GM21423 (cell line): ENCODE results near the gene ENOX1.

Source experiments
- ATAC-seq: cut with Tn5 transposase; IDR thresholded peaks from one replicate; pipeline ENCODE4 v1.9.1; 2021; ENCODE audit warnings: mild to moderate bottlenecking, moderate library complexity; ENCODE audit not compliant: unreplicated experiment

Gene ENOX1

GRCh38 chr13:43329702-43330101, 457.1 kb downstream of the ENOX1 start:
- no peak for ATAC-seq

GRCh38 chr13:43328907-43329306, 457.9 kb downstream of the ENOX1 start:
- no peak for ATAC-seq

- ATAC-seq: no peak
Observed at GRCh38 chr13:43326100-43326499, 460.7 kb downstream of the ENOX1 start.

GRCh38 chr13:43325636-43326035, 461.1 kb downstream of the ENOX1 start:
- no peak for ATAC-seq

- ATAC-seq: no peak
Observed at GRCh38 chr13:43324129-43324528, 462.6 kb downstream of the ENOX1 start.

- no peak for ATAC-seq
Observed at GRCh38 chr13:43319617-43320444, 466.9 kb downstream of the ENOX1 start.

- no peak for ATAC-seq
Observed at GRCh38 chr13:43316946-43317353, 469.8 kb downstream of the ENOX1 start.

- no peak for ATAC-seq
Observed at GRCh38 chr13:43316281-43316680, 470.5 kb downstream of the ENOX1 start.

- ATAC-seq: no peak
Observed at GRCh38 chr13:43315522-43315921, 471.2 kb downstream of the ENOX1 start.

- no peak for ATAC-seq
Observed at GRCh38 chr13:43309311-43309710, 477.5 kb downstream of the ENOX1 start.

- ATAC-seq: peak; percentile 83
Observed at GRCh38 chr13:43307921-43308433, 478.8 kb downstream of the ENOX1 start.

- no peak for ATAC-seq
Observed at GRCh38 chr13:43307221-43307920, 479.4 kb downstream of the ENOX1 start.

GRCh38 chr13:43306372-43306771, 480.4 kb downstream of the ENOX1 start:
- ATAC-seq: no peak

- ATAC-seq: no peak
Observed at GRCh38 chr13:43305416-43305815, 481.4 kb downstream of the ENOX1 start.

GRCh38 chr13:43304945-43305344, 481.8 kb downstream of the ENOX1 start:
- no peak for ATAC-seq

GRCh38 chr13:43304449-43304848, 482.3 kb downstream of the ENOX1 start:
- ATAC-seq: no peak

GRCh38 chr13:43303033-43303729, 483.6 kb downstream of the ENOX1 start:
- peak; percentile 63 for ATAC-seq

- ATAC-seq: no peak
Observed at GRCh38 chr13:43301346-43301969, 485.3 kb downstream of the ENOX1 start.

GRCh38 chr13:43300865-43301264, 485.9 kb downstream of the ENOX1 start:
- no peak for ATAC-seq

- ATAC-seq: no peak
Observed at GRCh38 chr13:43299374-43299773, 487.4 kb downstream of the ENOX1 start.

GRCh38 chr13:43298816-43299215, 488.0 kb downstream of the ENOX1 start:
- no peak for ATAC-seq
